Uterus (tissue), 2 donors: ENCODE measurements around the gene SPTAN1.

Source experiments
- CTCF ChIP-seq, 4 experiments: fragments of 200-600 bp in 2 of 4; fragments of 450-650 bp in 2 of 4; sonication (generic) in 2 of 4; IDR thresholded peaks; one replicate each; pipeline ENCODE4 v1.5.1; 2016 to 2019; ENCODE audit warnings: antibody characterized with exemption in 4 of 4, mild to moderate bottlenecking in 2 of 4, moderate library complexity in 1 of 4
- POLR2A ChIP-seq, 2 donors: fragments of 450-650 bp; IDR thresholded peaks; one replicate each; pipeline ENCODE4 v1.6.1; 2016; ENCODE audit warnings: antibody characterized with exemption in 2 of 2, mild to moderate bottlenecking in 1 of 2, moderate library complexity in 1 of 2

GRCh38 chr9:128610897-128611296 lies 58.5 kb downstream of the SPTAN1 start:
- no peak for TF ChIP-seq CTCF (IDR thresholded peaks at IDR 0.05)
- TF ChIP-seq POLR2A (IDR thresholded peaks at IDR 0.05): no peak
